SK-N-MC (cell line): ENCODE measurements around the gene NCOA1.

ENCODE experiments used
- EZH2 ChIP-seq: fragments of 200-600 bp; sonication (generic); IDR thresholded peaks from one replicate; pipeline ENCODE4 v1.6.1; 2017; ENCODE audit warnings: antibody characterized with exemption
- FOXP2 ChIP-seq: optimal IDR thresholded peaks from 2 replicates; pipeline ENCODE3; 2011; ENCODE audit warnings: mild to moderate bottlenecking, moderate library complexity; ENCODE audit not compliant: insufficient read depth; ENCODE audit errors: extremely low read length, control extremely low read depth
- POLR2AphosphoS5 ChIP-seq: IDR thresholded peaks from 2 replicates; pipeline ENCODE4 v1.6.1; 2012; ENCODE audit warnings: mild to moderate bottlenecking, low read depth, low read length, borderline replicate concordance

DNA sequence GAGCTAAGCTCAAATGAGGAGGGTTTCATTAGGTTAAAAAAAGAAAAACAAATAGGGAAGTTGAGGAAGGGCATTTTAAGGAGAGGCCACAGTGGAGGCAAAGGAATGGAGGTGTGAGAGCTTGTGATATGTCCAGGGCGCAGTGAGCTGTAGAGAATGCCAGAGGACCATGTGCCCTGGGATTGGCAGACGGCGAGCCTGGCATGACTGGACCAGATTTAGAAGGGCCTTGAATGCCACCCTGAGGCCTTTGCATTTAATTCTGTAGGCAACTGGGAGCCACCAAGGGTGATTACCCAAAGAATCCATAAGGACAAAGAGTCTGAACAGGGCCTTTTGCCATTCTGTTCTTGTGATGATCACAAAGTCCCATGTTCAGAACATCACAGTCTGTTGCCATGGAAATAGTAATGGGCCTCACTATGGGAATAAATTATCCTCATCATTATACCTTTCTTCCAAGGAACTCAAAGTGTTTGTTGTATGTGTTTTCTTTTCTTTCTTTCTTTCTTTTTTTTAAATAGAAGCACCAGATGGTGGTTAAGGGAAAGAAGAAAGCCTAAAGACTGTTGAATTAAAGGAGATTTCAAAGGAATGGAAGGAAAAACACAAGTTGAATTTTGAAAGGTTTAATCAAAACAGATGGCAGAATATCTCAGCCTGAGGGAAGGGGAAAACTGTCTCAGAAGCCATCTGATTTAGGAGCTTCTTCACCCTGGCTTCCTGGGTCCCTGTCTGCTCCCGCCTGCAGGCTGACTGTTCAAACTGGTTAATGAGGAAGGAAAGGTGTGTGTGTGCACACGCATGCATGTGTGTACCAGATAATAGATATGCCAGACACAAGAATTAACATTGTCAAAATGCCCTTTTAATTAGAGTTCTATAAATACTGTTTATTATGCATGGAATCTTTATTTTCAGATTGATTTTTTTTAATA, 31.6 kb upstream of the NCOA1 start:
- TF ChIP-seq EZH2 (no peak), POLR2AphosphoS5 (no peak), FOXP2 (no peak)
